GM23248 (cell line): ENCODE measurements around the gene SYCE1L.

Experiments used
- EZH2 ChIP-seq: fragments of 200-600 bp; sonication (generic); IDR thresholded peaks from 2 replicates; pipeline ENCODE4 v1.6.1; 2018; ENCODE audit warnings: antibody characterized with exemption, mild to moderate bottlenecking; ENCODE audit not compliant: insufficient read depth, poor library complexity, severe bottlenecking
- EZH2phosphoT487 ChIP-seq: fragments of 200-600 bp; sonication (generic); IDR thresholded peaks from 2 replicates; pipeline ENCODE4 v1.6.1; 2018; ENCODE audit warnings: antibody characterized with exemption, moderate library complexity, mild to moderate bottlenecking, low read depth; ENCODE audit not compliant: insufficient read depth

- TF ChIP-seq EZH2phosphoT487 (no peak), EZH2 (peak; percentile 56)
These were observed 13.7 kb downstream of the SYCE1L start for GRCh38 chr16:77212741-77213541.
